ENCODE data around the gene GPATCH8. TPM values are rescaled to one million over a fixed set of nuclear protein-coding genes. Genes with fewer than 3 reads are reported as not detected.

GPATCH8 gene
- total RNA-seq, 2 experiments from 2014 or later: 46.1 to 51.6 TPM

- Mint-ChIP-seq H3K9me3 (ENCODE audit: low read depth) (no peaks in the 10 kb centered on the region), H3K27me3 (peaks cover 14% of the 10 kb centered on the region), H3K4me1 (peaks cover 6% of the 10 kb centered on the region), H3K36me3 (peaks cover 5% of the 10 kb centered on the region), H3K27ac (no peak overlapping the region), H3K4me3 (peak overlapping the region; percentile 52)
- ATAC-seq (peak; percentile 48), DNase-seq (peak; percentile 72)
- CTCF ChIA-PET: interaction anchor here (0.6 to 6.2 kb wide), 19 partner anchors 9 to 186 kb away, joined by 3 to 64 read pairs (median 4); partner anchors contain the start of genes FAM171A2 and GRN
These were observed 148.3 kb downstream of the GPATCH8 start for GRCh38 chr17:44354582-44355561.

- no peak overlapping the region for H3K4me3 Mint-ChIP-seq
- peaks cover 14% of the 10 kb centered on the region for H3K27me3 Mint-ChIP-seq
- CTCF ChIA-PET: interaction anchor here (0.6 to 6.2 kb wide), 18 partner anchors 9 to 185 kb away, joined by 3 to 64 read pairs (median 4); partner anchors contain the start of genes FAM171A2 and GRN
- ATAC-seq: peak; percentile 13
- H3K27ac Mint-ChIP-seq: no peak overlapping the region
- peaks cover 7% of the 10 kb centered on the region for H3K4me1 Mint-ChIP-seq
- no peaks in the 10 kb centered on the region for H3K9me3 Mint-ChIP-seq (ENCODE audit: low read depth)
- H3K36me3 Mint-ChIP-seq: peaks cover 5% of the 10 kb centered on the region
- no peak for DNase-seq
These were observed 149.4 kb downstream of the GPATCH8 start for GRCh38 chr17:44353672-44354331.

DNA sequence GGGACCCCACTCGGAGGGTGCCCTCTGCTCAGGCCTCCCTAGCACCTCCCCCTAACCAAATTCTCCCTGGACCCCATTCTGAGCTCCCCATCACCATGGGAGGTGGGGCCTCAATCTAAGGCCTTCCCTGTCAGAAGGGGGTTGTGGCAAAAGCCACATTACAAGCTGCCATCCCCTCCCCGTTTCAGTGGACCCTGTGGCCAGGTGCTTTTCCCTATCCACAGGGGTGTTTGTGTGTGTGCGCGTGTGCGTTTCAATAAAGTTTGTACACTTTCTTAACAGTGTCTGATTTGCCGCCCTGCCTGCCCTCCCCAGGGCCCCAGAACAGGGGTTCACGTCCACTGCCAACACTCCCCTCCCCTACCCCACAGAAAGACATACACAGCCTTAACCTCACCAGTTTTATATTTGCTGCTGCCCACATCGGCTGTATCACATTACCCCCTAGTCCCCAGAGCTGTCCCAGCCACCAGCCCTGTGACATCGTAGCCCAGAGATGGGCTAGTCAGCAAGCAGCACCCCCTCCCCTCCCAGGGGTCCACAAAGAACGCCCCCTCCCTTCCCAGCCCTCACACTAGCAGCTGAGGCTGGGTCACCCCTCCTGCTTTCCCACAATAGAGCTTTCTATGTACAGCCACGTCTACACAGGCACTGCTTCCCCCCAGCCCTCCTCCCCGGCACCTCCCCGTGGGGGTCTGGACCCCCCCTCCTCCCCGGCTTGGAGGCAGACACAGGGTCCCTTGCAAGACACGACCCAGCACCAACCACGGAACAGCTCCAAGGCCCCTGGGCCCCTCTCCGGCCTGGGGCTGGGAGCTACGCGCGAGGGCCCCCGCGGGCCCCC, 150.2 kb downstream of the GPATCH8 start:
- no peak for DNase-seq
- peak overlapping the region; percentile 43 for H3K4me3 Mint-ChIP-seq
- peaks cover 14% of the 10 kb centered on the region for H3K4me1 Mint-ChIP-seq
- CTCF ChIA-PET: interaction anchor here (1.2 to 6.2 kb wide), 7 partner anchors 11 to 170 kb away, joined by 3 to 64 read pairs (median 6); partner anchors contain the start of gene FAM171A2
- peaks cover 5% of the 10 kb centered on the region for H3K36me3 Mint-ChIP-seq
- no peak for ATAC-seq
- peaks cover 12% of the 10 kb centered on the region for H3K27me3 Mint-ChIP-seq
- H3K9me3 Mint-ChIP-seq (ENCODE audit: low read depth): no peaks in the 10 kb centered on the region
- no peak overlapping the region for H3K27ac Mint-ChIP-seq

DNA sequence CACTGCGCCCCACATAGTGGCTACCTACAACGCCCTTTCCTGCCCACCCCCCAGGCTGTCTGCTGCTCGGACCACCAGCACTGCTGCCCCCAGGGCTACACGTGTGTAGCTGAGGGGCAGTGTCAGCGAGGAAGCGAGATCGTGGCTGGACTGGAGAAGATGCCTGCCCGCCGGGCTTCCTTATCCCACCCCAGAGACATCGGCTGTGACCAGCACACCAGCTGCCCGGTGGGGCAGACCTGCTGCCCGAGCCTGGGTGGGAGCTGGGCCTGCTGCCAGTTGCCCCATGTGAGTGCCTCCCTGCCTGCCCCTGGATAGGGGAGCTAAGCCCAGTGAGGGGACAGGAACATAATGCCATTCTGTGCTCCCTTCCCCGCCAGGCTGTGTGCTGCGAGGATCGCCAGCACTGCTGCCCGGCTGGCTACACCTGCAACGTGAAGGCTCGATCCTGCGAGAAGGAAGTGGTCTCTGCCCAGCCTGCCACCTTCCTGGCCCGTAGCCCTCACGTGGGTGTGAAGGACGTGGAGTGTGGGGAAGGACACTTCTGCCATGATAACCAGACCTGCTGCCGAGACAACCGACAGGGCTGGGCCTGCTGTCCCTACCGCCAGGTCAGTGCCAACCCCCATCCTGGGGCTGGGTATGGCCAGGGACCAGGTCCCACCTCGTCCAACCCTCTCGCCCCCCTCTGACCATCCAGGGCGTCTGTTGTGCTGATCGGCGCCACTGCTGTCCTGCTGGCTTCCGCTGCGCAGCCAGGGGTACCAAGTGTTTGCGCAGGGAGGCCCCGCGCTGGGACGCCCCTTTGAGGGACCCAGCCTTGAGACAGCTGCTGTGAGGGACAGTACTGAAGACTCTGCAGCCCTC, 151.0 kb downstream of the GPATCH8 start:
- peaks cover 18% of the 10 kb centered on the region for H3K4me1 Mint-ChIP-seq
- no peak for DNase-seq
- CTCF ChIA-PET: interaction anchor here (1.1 to 6.2 kb wide), 9 partner anchors 10 to 201 kb away, joined by 3 to 64 read pairs (median 11); partner anchors contain the start of gene FAM171A2
- ATAC-seq: no peak
- no peak overlapping the region for H3K27ac Mint-ChIP-seq
- H3K36me3 Mint-ChIP-seq: peaks cover 5% of the 10 kb centered on the region
- peaks cover 12% of the 10 kb centered on the region for H3K27me3 Mint-ChIP-seq
- no peak overlapping the region for H3K4me3 Mint-ChIP-seq
- no peaks in the 10 kb centered on the region for H3K9me3 Mint-ChIP-seq (ENCODE audit: low read depth)

GRCh38 chr17:44351464-44351863, 151.7 kb downstream of the GPATCH8 start:
- peaks cover 12% of the 10 kb centered on the region for H3K27me3 Mint-ChIP-seq
- peaks cover 18% of the 10 kb centered on the region for H3K4me1 Mint-ChIP-seq
- ATAC-seq (no peak), DNase-seq (no peak)
- H3K9me3 Mint-ChIP-seq (ENCODE audit: low read depth): no peaks in the 10 kb centered on the region
- no peak overlapping the region for H3K27ac Mint-ChIP-seq
- H3K4me3 Mint-ChIP-seq: no peak overlapping the region
- CTCF ChIA-PET: interaction anchor here (0.7 to 6.2 kb wide), 11 partner anchors 9 to 405 kb away, joined by 3 to 64 read pairs (median 8); partner anchors contain the start of gene FAM171A2
- H3K36me3 Mint-ChIP-seq: peaks cover 5% of the 10 kb centered on the region

GRCh38 chr17:44350733-44351226, 152.4 kb downstream of the GPATCH8 start:
- ATAC-seq (peak; percentile 79), DNase-seq (peak; percentile 81)
- Mint-ChIP-seq H3K36me3 (peaks cover 5% of the 10 kb centered on the region), H3K4me3 (no peak overlapping the region), H3K27me3 (peaks cover 12% of the 10 kb centered on the region), H3K4me1 (peaks cover 25% of the 10 kb centered on the region), H3K27ac (no peak overlapping the region), H3K9me3 (ENCODE audit: low read depth) (no peaks in the 10 kb centered on the region)
- CTCF ChIA-PET: interaction anchor here (0.6 to 6.2 kb wide), 19 partner anchors 9 to 404 kb away, joined by 3 to 64 read pairs (median 4); partner anchors contain the start of gene FAM171A2

GRCh38 chr17:44349553-44350070, 153.6 kb downstream of the GPATCH8 start:
- Mint-ChIP-seq H3K9me3 (ENCODE audit: low read depth) (no peaks in the 10 kb centered on the region), H3K4me3 (no peak overlapping the region), H3K36me3 (peaks cover 5% of the 10 kb centered on the region), H3K4me1 (peaks cover 34% of the 10 kb centered on the region), H3K27me3 (peaks cover 6% of the 10 kb centered on the region), H3K27ac (no peak overlapping the region)
- DNase-seq (no peak), ATAC-seq (no peak)
- CTCF ChIA-PET: interaction anchor here (0.8 to 6.2 kb wide), 9 partner anchors 11 to 146 kb away, joined by 3 to 64 read pairs (median 11); partner anchors contain the start of gene FAM171A2

GRCh38 chr17:44348988-44349364, 154.2 kb downstream of the GPATCH8 start:
- Mint-ChIP-seq H3K27ac (no peak overlapping the region), H3K36me3 (peaks cover 5% of the 10 kb centered on the region), H3K4me1 (peaks cover 36% of the 10 kb centered on the region), H3K4me3 (no peak overlapping the region), H3K27me3 (peaks cover 6% of the 10 kb centered on the region), H3K9me3 (ENCODE audit: low read depth) (no peaks in the 10 kb centered on the region)
- DNase-seq: no peak
- ATAC-seq: no peak
- CTCF ChIA-PET: interaction anchor here (2.1 to 6.1 kb wide), 3 partner anchors 14 to 139 kb away, joined by 4 to 64 read pairs (median 35); partner anchors contain the start of gene FAM171A2

DNA sequence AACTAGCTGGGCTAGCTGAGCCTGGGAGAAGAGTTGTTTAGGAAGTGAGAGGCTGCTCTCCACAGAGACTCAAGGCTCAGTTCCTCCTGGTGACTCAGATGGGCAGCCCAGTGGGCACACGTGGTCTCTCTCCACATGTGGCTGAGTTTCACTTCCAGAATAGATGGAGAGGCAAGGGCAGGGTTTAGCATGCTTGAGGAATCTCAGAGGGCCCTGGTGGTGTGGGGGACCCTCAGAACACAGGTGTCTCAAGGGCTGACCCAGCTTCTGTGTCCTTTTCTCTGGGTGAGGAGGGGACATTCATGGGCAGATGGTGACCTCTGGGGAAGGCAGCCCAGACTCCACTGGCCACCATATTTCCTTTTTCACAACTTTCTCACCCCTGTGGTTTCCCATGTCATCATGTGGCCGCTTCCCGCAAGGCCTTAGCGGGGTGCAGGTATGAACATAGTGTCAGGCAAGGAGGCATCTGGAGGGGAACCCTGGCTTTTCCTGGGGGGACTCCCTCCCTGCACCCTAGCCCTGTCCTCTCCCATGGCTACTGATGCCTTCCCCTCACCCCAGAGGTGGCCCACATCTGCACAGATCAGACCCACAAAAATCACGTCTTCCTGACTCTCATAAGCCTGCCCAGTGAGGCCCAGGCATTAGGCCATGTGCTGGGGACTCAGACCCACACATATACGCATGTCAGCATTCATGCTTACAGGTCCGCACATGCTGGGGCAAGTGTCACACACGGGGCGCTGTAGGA, 154.8 kb downstream of the GPATCH8 start:
- Mint-ChIP-seq H3K27ac (no peak overlapping the region), H3K36me3 (peaks cover 5% of the 10 kb centered on the region), H3K4me1 (peaks cover 36% of the 10 kb centered on the region), H3K9me3 (ENCODE audit: low read depth) (no peaks in the 10 kb centered on the region), H3K4me3 (no peak overlapping the region), H3K27me3 (peaks cover 8% of the 10 kb centered on the region)
- CTCF ChIA-PET: interaction anchor here (0.7 to 5.6 kb wide), 6 partner anchors 15 to 225 kb away, joined by 3 to 35 read pairs (median 6); partner anchors contain the start of genes FAM171A2 and HDAC5
- peak; percentile 58 for DNase-seq
- ATAC-seq: no peak
